HepG2 (cell line): ENCODE data around the gene USP20. TPM values are rescaled to one million over a fixed set of nuclear protein-coding genes. Genes with fewer than 3 reads are reported as not detected.

Experiments used
- ATAC-seq: fragments of 200-7000 bp; cut with Tn5 transposase; 3 replicates; pipeline ENCODE4 v1.9.1; 2020; ENCODE audit warnings: mild to moderate bottlenecking, moderate library complexity
- BruUV-seq: library from RNA; stranded (reverse); fragments of 400-500 nt; replicated peaks from 2 replicates; lab custom pipeline; 2021; lab: Mats Ljungman, UMichigan
- CTCF ChIA-PET: fragments of 300-600 bp; formaldehyde crosslinking; extraction: SDS; loops from one replicate; lab custom pipeline; 2021; ENCODE audit warnings: low total read pairs, inconsistent platforms, low intra/inter-chr PET ratio; lab: Yijun Ruan, JAX
- POLR2A ChIA-PET: fragments of 350-600 bp; sonication (Branson Sonifier 250); formaldehyde crosslinking; loops from one replicate; lab custom pipeline; 2020; ENCODE audit warnings: antibody characterized with exemption, inconsistent platforms; lab: Yijun Ruan, JAX
- DNase-seq: peaks from one replicate; pipeline ENCODE4 v3.0.0-alpha.2; 2015; ENCODE audit warnings: low spot score
- FAIRE-seq: peaks from 3 replicates; lab custom pipeline; 2011; peaks lifted over from hg19 to GRCh38; lab: Jason Lieb, UNC
- H2AFZ ChIP-seq: one replicate; pipeline ENCODE4 v1.6.1; 2011; ENCODE audit warnings: low read length, inconsistent platforms
- H3K27ac ChIP-seq: fragments of 300-600 bp; 3 replicates; pipeline ENCODE4 v1.8.0; 2011; ENCODE audit warnings: mixed run types, mild to moderate bottlenecking, mixed read lengths, low read length, inconsistent platforms; ENCODE audit not compliant: insufficient read depth; ENCODE audit errors: extremely low read length
- H3K27me3 ChIP-seq, 2 experiments: fragments of 200-600 bp in 1 of 2; 2 replicates in 1 of 2; 3 replicates in 1 of 2; pipeline versions ENCODE4 v1.6.0 to v1.8.0; 2011; ENCODE audit warnings: low read length in 2 of 2, mild to moderate bottlenecking in 2 of 2, moderate library complexity in 2 of 2, inconsistent platforms in 1 of 2; ENCODE audit not compliant: insufficient read depth in 2 of 2, control insufficient read depth in 1 of 2
- H3K36me3 ChIP-seq, 2 experiments: fragments of 200-600 bp in 1 of 2; replicated peaks in 1 of 2; 2 replicates in 1 of 2; 3 replicates in 1 of 2; pipeline versions ENCODE4 v1.5.1 to v1.8.0; 2011; ENCODE audit warnings: low read length in 2 of 2, inconsistent platforms in 1 of 2; ENCODE audit not compliant: insufficient read depth in 2 of 2, control insufficient read depth in 1 of 2
- H3K4me1 ChIP-seq: 2 replicates; pipeline ENCODE4 v1.5.1; 2012; ENCODE audit warnings: low read length, inconsistent platforms; ENCODE audit not compliant: insufficient read depth
- H3K4me2 ChIP-seq: 2 replicates; pipeline ENCODE4 v1.6.0; 2011; ENCODE audit warnings: low read depth, low read length, inconsistent platforms
- H3K4me3 ChIP-seq, 3 experiments: fragments of 200-600 bp in 1 of 3; sonication (generic), shearing (Covaris generic) in 1 of 3; replicated peaks in 1 of 3; 2 replicates each; pipeline ENCODE4 v1.5.1; 2011 to 2016; ENCODE audit warnings: low read length in 3 of 3, inconsistent platforms in 2 of 3, low read depth in 2 of 3, mild to moderate bottlenecking in 2 of 3, control low read depth in 1 of 3, mixed read lengths in 1 of 3; ENCODE audit not compliant: insufficient read depth in 1 of 3
- H3K79me2 ChIP-seq: one replicate; pipeline ENCODE4 v1.6.1; 2011; ENCODE audit warnings: low read length, inconsistent platforms; ENCODE audit not compliant: insufficient read depth
- H3K9ac ChIP-seq: 2 replicates; pipeline ENCODE4 v1.6.0; 2011; ENCODE audit warnings: mild to moderate bottlenecking, low read depth, low read length, inconsistent platforms; ENCODE audit not compliant: insufficient read depth
- H3K9me3 ChIP-seq: 2 replicates; pipeline ENCODE4 v1.5.1; 2012; ENCODE audit warnings: mild to moderate bottlenecking, low read length
- H4K20me1 ChIP-seq: 2 replicates; pipeline ENCODE4 v1.6.0; 2011; ENCODE audit warnings: inconsistent platforms, mild to moderate bottlenecking, low read length, moderate library complexity; ENCODE audit not compliant: insufficient read depth
- THAP9 ChIP-seq: sonication (generic); formaldehyde crosslinking; IDR thresholded peaks from 2 replicates; pipeline ENCODE4; 2020; ENCODE audit warnings: missing genetic modification reagents, mild to moderate bottlenecking, borderline replicate concordance
- THYN1 ChIP-seq: sonication (generic); formaldehyde crosslinking; IDR thresholded peaks from 2 replicates; pipeline ENCODE4 v1.8.1; 2023; ENCODE audit warnings: low read depth, mild to moderate bottlenecking, moderate library complexity, missing genetic modification reagents, borderline replicate concordance
- ZNF629 ChIP-seq: sonication (generic); formaldehyde crosslinking; conservative IDR thresholded peaks from 2 replicates; pipeline ENCODE4 v1.5.0; 2020; ENCODE audit warnings: missing genetic modification reagents
- WGBS: methylation state at CpG from one replicate; pipeline ENCODE4 v1.1.6; 2017; ENCODE audit warnings: low lambda C conversion rate; 5-methylcytosine and 5-hydroxymethylcytosine counted together
- in situ Hi-C: cut with HindIII; loops from 2 replicates; pipeline ENCODE4 v1.10.0; 2017; ENCODE audit warnings: low pct_unique_long_range_greater_than_20kb; ENCODE audit not compliant: extremely low pct_ligation_motif_present
- intact Hi-C: fragments of 100-400 bp; cut with micrococcal nuclease; formaldehyde crosslinking; loops from one replicate; pipeline ENCODE4 v1.10.0; 2022; ENCODE audit not compliant: unreplicated experiment
- polyA plus RNA-seq, 8 experiments: library from polyadenylated mRNA; depleted of rRNA in 3 of 8; stranded (reverse) in 7 of 8; unstranded in 1 of 8; fragments of >200 nt; fragmentation: Illumina TruSeq in 4 of 8; extraction: Trizol in 4 of 8; gene quantifications; 2 replicates each; pipeline versions ENCODE4 v1.2.1 to v1.2.3, GENCODE V29; 2011 to 2016; ENCODE audit warnings: low read depth in 4 of 8, missing spikeins in 1 of 8, mixed read lengths in 1 of 8; ENCODE audit not compliant: insufficient read depth in 1 of 8
- total RNA-seq, 5 experiments: library from RNA; depleted of rRNA; stranded (reverse); fragments of >200 nt; fragmentation: Illumina TruSeq; extraction: Trizol; gene quantifications; 2 replicates each; pipeline ENCODE4 v1.2.3, GENCODE V29; 2016; ENCODE audit warnings: low read depth in 1 of 5
- TF ChIP-seq, protein P1 (sequence below): sonication (generic); formaldehyde crosslinking; conservative IDR thresholded peaks from 2 replicates; pipeline ENCODE4 v1.4.0; 2020; ENCODE audit warnings: mild to moderate bottlenecking, missing genetic modification reagents, moderate library complexity

The USP20 gene
- total and polyA plus RNA-seq, 2 of the 13 experiments (the other 11 are each of a cell fraction or from before 2014, with no cell fraction given), result 4.4 to 5.9 TPM

- TF ChIP-seq THAP9, result no peak
- TF ChIP-seq, protein P1, sequence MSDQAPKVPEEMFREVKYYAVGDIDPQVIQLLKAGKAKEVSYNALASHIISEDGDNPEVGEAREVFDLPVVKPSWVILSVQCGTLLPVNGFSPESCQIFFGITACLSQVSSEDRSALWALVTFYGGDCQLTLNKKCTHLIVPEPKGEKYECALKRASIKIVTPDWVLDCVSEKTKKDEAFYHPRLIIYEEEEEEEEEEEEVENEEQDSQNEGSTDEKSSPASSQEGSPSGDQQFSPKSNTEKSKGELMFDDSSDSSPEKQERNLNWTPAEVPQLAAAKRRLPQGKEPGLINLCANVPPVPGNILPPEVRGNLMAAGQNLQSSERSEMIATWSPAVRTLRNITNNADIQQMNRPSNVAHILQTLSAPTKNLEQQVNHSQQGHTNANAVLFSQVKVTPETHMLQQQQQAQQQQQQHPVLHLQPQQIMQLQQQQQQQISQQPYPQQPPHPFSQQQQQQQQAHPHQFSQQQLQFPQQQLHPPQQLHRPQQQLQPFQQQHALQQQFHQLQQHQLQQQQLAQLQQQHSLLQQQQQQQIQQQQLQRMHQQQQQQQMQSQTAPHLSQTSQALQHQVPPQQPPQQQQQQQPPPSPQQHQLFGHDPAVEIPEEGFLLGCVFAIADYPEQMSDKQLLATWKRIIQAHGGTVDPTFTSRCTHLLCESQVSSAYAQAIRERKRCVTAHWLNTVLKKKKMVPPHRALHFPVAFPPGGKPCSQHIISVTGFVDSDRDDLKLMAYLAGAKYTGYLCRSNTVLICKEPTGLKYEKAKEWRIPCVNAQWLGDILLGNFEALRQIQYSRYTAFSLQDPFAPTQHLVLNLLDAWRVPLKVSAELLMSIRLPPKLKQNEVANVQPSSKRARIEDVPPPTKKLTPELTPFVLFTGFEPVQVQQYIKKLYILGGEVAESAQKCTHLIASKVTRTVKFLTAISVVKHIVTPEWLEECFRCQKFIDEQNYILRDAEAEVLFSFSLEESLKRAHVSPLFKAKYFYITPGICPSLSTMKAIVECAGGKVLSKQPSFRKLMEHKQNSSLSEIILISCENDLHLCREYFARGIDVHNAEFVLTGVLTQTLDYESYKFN (CRISPR knock-in tag), result no peak
Observed at GRCh38 chr9:129826344-129826743, 8.9 kb upstream of the USP20 start (continued).

DNA sequence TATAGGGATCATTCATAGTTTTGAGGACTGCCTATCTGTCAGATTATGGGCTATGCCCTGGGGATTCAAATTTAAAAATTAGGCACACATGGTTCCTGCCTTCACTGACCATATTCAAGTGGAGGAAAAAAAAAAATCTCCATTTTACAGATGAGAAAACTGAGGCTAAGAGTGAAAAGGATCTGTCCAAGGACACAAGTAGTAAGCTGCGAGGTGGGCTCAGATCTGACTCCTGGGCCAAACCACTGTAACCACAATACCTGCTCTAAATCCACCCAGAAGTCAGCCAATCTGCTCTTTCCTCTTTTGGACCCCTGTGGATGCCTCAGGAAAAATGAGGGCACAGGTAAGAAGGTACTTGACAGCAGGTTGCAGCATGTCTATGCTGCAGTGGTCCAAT, 8.5 kb upstream of the USP20 start:
- Histone ChIP-seq H3K4me1 (peaks cover 7% of the 10 kb centered on the region), H3K4me2 (no peak overlapping the region), H4K20me1 (no peaks in the 10 kb centered on the region), H3K4me3 (no peak overlapping the region), H2AFZ (no peak overlapping the region), H3K9ac (no peak overlapping the region), H3K9me3 (no peaks in the 10 kb centered on the region), H3K27me3 (no peaks in the 10 kb centered on the region), H3K36me3 (peaks cover 9 to 28% of the 10 kb centered on the region in 2 experiments; a peak in 4 of 5 replicates), H3K27ac (no peak overlapping the region), H3K79me2 (peaks cover 9% of the 10 kb centered on the region)
- POLR2A ChIA-PET, result interaction anchor here (0.8 kb wide), 1 partner anchor 17 kb away, joined by 3 read pairs; no protein-coding TSS in a partner anchor
- in situ Hi-C loops (no loop called here), intact Hi-C loops (no loop called here)
- no TSS peak for BruUV-seq
- 89% methylated on average over 1 of the region's 1 CpG for WGBS
- ATAC-seq (no peak), FAIRE-seq (no peak), DNase-seq (no peak)
- CTCF ChIA-PET, result no interaction called here
- peak; percentile 60 for TF ChIP-seq ZNF629 (CRISPR knock-in tag)
- no peak for TF ChIP-seq THYN1 (CRISPR knock-in tag)
